DOHH2 (cell line): ENCODE data around the gene LCN10.

Experiments used
- EZH2phosphoT487 ChIP-seq: fragments of 200-600 bp; sonication (generic); IDR thresholded peaks from 2 replicates; pipeline ENCODE4 v1.6.1; 2017; ENCODE audit warnings: borderline replicate concordance, mild to moderate bottlenecking, antibody characterized with exemption, low read length, moderate library complexity, mixed read lengths
- TF ChIP-seq, protein P1 (sequence below): fragments of 200-600 bp; sonication (generic); IDR thresholded peaks from one replicate; pipeline ENCODE4 v1.5.1; 2014; ENCODE audit warnings: antibody characterized with exemption, mild to moderate bottlenecking, low read depth, low read length; ENCODE audit not compliant: poor library complexity, severe bottlenecking

GRCh38 chr9:136740069-136740468 is 2.7 kb downstream of the LCN10 start:
- TF ChIP-seq, protein P1, sequence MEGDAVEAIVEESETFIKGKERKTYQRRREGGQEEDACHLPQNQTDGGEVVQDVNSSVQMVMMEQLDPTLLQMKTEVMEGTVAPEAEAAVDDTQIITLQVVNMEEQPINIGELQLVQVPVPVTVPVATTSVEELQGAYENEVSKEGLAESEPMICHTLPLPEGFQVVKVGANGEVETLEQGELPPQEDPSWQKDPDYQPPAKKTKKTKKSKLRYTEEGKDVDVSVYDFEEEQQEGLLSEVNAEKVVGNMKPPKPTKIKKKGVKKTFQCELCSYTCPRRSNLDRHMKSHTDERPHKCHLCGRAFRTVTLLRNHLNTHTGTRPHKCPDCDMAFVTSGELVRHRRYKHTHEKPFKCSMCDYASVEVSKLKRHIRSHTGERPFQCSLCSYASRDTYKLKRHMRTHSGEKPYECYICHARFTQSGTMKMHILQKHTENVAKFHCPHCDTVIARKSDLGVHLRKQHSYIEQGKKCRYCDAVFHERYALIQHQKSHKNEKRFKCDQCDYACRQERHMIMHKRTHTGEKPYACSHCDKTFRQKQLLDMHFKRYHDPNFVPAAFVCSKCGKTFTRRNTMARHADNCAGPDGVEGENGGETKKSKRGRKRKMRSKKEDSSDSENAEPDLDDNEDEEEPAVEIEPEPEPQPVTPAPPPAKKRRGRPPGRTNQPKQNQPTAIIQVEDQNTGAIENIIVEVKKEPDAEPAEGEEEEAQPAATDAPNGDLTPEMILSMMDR, result no peak
- TF ChIP-seq EZH2phosphoT487, result no peak
